WI38 (cell line): ENCODE data around the gene GRIA1.

Experiments
- H3K4me3 ChIP-seq: 2 replicates; pipeline ENCODE4 v1.5.1; 2011; ENCODE audit warnings: low read depth, mild to moderate bottlenecking, control low read depth, low read length
- CTCF ChIP-seq: IDR thresholded peaks from 2 replicates; pipeline ENCODE4 v1.5.1; 2012; ENCODE audit warnings: low read depth, mild to moderate bottlenecking, control low read depth, low read length

Gene GRIA1

GRCh38 chr5:153491856-153492255 is 1.4 kb downstream of the GRIA1 start:
- no peak for TF ChIP-seq CTCF
- no peak overlapping the region for H3K4me3 ChIP-seq

GRCh38 chr5:153496835-153497234 is 6.4 kb downstream of the GRIA1 start:
- TF ChIP-seq CTCF: peak; percentile 75; the same call in 1 of the 2 replicates
- no peak overlapping the region for H3K4me3 ChIP-seq

- no peak for TF ChIP-seq CTCF
- H3K4me3 ChIP-seq: no peak overlapping the region
Observed at GRCh38 chr5:153498516-153498915, 8.0 kb downstream of the GRIA1 start.

- H3K4me3 ChIP-seq: no peak overlapping the region
- no peak for TF ChIP-seq CTCF
Observed at GRCh38 chr5:153500178-153500577, 9.7 kb downstream of the GRIA1 start.

GRCh38 chr5:153504726-153505125 is 14.3 kb downstream of the GRIA1 start:
- TF ChIP-seq CTCF: no peak
- no peak overlapping the region for H3K4me3 ChIP-seq

- no peak for TF ChIP-seq CTCF
Observed at GRCh38 chr5:153508700-153509099, 18.2 kb downstream of the GRIA1 start.

GRCh38 chr5:153511622-153512021 is 21.2 kb downstream of the GRIA1 start:
- TF ChIP-seq CTCF: no peak
- H3K4me3 ChIP-seq: no peak overlapping the region

More at GRCh38 chr5:153508700-153509099, 18.2 kb downstream of the GRIA1 start:
- H3K4me3 ChIP-seq: no peak overlapping the region
